ENCODE data around the gene MIGA2. TPM values are rescaled to one million over a fixed set of nuclear protein-coding genes. Genes with fewer than 3 reads are reported as not detected.

MIGA2 gene
- total and polyA plus RNA-seq, 9 of the 15 experiments (the other 6 are each of a cell fraction or from before 2014, with no cell fraction given) = 0.15 to 54.1 (median 18.0) TPM

DNA sequence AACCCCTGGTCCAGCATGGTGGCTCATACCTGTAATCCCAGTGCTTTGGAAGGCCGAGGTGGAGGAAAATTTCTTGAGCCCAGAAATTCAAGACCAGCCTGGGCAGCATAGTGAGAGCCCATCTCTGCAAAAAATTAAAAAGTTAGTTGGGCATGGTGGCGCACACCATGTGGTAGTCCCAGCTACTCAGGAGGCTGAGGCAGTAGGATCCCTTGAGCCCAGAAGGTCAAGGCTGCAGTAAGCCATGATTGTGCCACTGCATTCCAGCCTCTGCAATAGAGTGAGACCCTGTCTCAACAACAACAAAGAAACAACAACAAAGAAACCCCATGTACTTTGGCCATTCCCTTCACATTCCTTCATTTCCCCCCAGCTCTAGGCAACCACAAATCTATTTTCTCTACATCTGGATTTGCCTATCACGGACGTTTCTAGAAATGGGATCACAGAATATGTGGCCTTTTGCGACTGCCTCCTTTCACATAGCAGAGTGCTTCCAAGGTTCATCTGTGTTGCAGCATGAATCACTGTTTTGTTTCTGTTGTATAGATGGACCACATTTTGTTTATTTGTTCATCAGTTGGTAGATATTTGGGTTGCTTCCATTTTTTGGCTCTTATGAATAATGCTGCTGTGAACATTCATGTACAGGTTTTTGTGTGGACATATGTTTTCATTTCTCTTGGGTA is 17.9 kb downstream of the MIGA2 start:
- intact Hi-C loops (cut with micrococcal nuclease) (no loop called here), in situ Hi-C loops (cut with MboI) (no loop called here)
- no peaks in the 10 kb centered on the region for H3K9me3 ChIP-seq (replicated peaks; ENCODE audit: control insufficient read depth, insufficient read depth, low read depth, low read length)
- ChIA-PET CTCF (ENCODE audit: low intra/inter-chr PET ratio) (no interaction called here), POLR2A (interaction anchor here (1.6 kb wide), 1 partner anchor 16 kb away, joined by 5 read pairs; no protein-coding TSS in a partner anchor)
- no peak overlapping the region for H2AFZ ChIP-seq (ENCODE audit: low read depth, low read length)
- no TSS peak for BruUV-seq (replicated peaks)
- no peaks in the 10 kb centered on the region for H3K27me3 ChIP-seq (ENCODE audit: control insufficient read depth in 2 of 2, insufficient read depth in 2 of 2, low read length in 2 of 2)
- WGBS (ENCODE audit: insufficient coverage, low coverage, missing lambda C conversion rate) = 78% methylated on average over 5 of the region's 5 CpGs
- peaks cover 0 to 3% of the 10 kb centered on the region in 2 experiments; a peak in 1 of 5 replicates for H3K4me1 ChIP-seq (replicated peaks in 1 of 2; ENCODE audit: control insufficient read depth in 2 of 2, insufficient read depth in 2 of 2, low read length in 2 of 2)
- H3K36me3 ChIP-seq (ENCODE audit: control insufficient read depth, insufficient read depth, low read length) = peaks cover 60% of the 10 kb centered on the region; the same call in 2 of the 3 replicates
- no peak overlapping the region for H3K4me2 ChIP-seq (ENCODE audit: insufficient read depth, low read length)
- no peak overlapping the region for H3K9ac ChIP-seq (ENCODE audit: insufficient read depth in 1 of 2, low read depth in 2 of 2, low read length in 2 of 2)
- ATAC-seq (no peak), FAIRE-seq (no peak), DNase-seq (ENCODE audit: extremely low read depth in 1 of 4, low spot score in 3 of 4) (no peak)
- H3K79me2 ChIP-seq (ENCODE audit: control insufficient read depth, insufficient read depth, low read length) = no peaks in the 10 kb centered on the region
- H4K20me1 ChIP-seq (replicated peaks; ENCODE audit: control insufficient read depth, insufficient read depth, low read length) = 0 out of 2 replicates have a peak, but pooled peaks cover 3% of the 10 kb centered on the region
- no peak for TF ChIP-seq HDGF (IDR thresholded peaks at IDR 0.05)
- no peak for TF ChIP-seq LEF1 (IDR thresholded peaks at IDR 0.05)
- no peak for TF ChIP-seq ZFP36 (IDR thresholded peaks at IDR 0.05; ENCODE audit: low read depth, low read length, partially characterized antibody)
- no peak for TF ChIP-seq PCBP2 (IDR thresholded peaks at IDR 0.05; ENCODE audit: low read depth, low read length, poor library complexity, severe bottlenecking)
- no peak for TF ChIP-seq HIVEP1 (CRISPR knock-in tag; IDR thresholded peaks at IDR 0.05)
- TF ChIP-seq, protein P1, sequence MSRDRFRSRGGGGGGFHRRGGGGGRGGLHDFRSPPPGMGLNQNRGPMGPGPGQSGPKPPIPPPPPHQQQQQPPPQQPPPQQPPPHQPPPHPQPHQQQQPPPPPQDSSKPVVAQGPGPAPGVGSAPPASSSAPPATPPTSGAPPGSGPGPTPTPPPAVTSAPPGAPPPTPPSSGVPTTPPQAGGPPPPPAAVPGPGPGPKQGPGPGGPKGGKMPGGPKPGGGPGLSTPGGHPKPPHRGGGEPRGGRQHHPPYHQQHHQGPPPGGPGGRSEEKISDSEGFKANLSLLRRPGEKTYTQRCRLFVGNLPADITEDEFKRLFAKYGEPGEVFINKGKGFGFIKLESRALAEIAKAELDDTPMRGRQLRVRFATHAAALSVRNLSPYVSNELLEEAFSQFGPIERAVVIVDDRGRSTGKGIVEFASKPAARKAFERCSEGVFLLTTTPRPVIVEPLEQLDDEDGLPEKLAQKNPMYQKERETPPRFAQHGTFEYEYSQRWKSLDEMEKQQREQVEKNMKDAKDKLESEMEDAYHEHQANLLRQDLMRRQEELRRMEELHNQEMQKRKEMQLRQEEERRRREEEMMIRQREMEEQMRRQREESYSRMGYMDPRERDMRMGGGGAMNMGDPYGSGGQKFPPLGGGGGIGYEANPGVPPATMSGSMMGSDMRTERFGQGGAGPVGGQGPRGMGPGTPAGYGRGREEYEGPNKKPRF (IDR thresholded peaks at IDR 0.05; ENCODE audit: low read depth, low read length) = no peak
- no peak for TF ChIP-seq NR0B1 (IDR thresholded peaks at IDR 0.05; ENCODE audit: partially characterized antibody)
- TF ChIP-seq ZNF561 (CRISPR knock-in tag; conservative IDR thresholded peaks at IDR 0.05) = no peak
- TF ChIP-seq ZNF707 (CRISPR knock-in tag; conservative IDR thresholded peaks at IDR 0.05) = no peak
- TF ChIP-seq OTX1 (CRISPR knock-in tag; IDR thresholded peaks at IDR 0.05) = no peak
- no peak for TF ChIP-seq ZNF124 (CRISPR knock-in tag; IDR thresholded peaks at IDR 0.05)
- TF ChIP-seq ZNF239 (CRISPR knock-in tag; IDR thresholded peaks at IDR 0.05) = no peak
- TF ChIP-seq NR4A1 (CRISPR knock-in tag; IDR thresholded peaks at IDR 0.05) = no peak
- TF ChIP-seq NR4A1 (tag; IDR thresholded peaks at IDR 0.05) = no peak
- no peak for TF ChIP-seq ARHGAP35 (IDR thresholded peaks at IDR 0.05; ENCODE audit: partially characterized antibody)
- no peak overlapping the region for H3K27ac ChIP-seq (ENCODE audit: extremely low read depth, low read depth, low read length)
- no peaks in the 10 kb centered on the region for H3K9me1 ChIP-seq (ENCODE audit: control insufficient read depth, insufficient read depth, low read length)
- H3K4me3 ChIP-seq = no peak overlapping the region
